ENCODE measurements around the gene ARMC3.

DNA sequence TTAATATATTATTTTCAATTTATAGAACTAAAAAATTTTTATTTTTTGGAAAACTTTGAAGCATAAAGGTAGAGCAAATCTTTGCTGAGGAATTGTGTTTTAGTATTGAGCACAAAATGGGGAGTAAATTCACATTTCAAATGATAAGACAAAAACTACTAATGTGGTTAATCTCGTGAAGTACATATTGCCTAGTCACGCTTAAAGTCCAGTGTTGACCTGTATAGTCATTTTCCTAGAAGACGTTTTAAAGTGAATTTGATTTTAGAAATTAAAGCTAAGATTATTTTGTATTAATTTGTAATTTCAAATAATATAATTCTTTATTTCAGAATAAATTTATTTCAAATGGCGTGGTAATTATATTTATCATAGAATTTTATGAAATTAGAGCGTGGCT, 110.3 kb downstream of the ARMC3 start:
- TF ChIP-seq, protein P1, sequence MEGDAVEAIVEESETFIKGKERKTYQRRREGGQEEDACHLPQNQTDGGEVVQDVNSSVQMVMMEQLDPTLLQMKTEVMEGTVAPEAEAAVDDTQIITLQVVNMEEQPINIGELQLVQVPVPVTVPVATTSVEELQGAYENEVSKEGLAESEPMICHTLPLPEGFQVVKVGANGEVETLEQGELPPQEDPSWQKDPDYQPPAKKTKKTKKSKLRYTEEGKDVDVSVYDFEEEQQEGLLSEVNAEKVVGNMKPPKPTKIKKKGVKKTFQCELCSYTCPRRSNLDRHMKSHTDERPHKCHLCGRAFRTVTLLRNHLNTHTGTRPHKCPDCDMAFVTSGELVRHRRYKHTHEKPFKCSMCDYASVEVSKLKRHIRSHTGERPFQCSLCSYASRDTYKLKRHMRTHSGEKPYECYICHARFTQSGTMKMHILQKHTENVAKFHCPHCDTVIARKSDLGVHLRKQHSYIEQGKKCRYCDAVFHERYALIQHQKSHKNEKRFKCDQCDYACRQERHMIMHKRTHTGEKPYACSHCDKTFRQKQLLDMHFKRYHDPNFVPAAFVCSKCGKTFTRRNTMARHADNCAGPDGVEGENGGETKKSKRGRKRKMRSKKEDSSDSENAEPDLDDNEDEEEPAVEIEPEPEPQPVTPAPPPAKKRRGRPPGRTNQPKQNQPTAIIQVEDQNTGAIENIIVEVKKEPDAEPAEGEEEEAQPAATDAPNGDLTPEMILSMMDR (IDR thresholded peaks at IDR 0.05): no peak
- TF ChIP-seq POLR2A (IDR thresholded peaks at IDR 0.05) (no peak), EP300 (IDR thresholded peaks at IDR 0.05) (no peak)

Data from ovary (tissue), 3 donors.